Stimulated activated CD8-positive, alpha-beta memory T cell treated with anti-CD3 and anti-CD28 coated beads, Interleukin-2, amount 100 ng/mL, for 48 hours (primary cell): ENCODE data around the gene UMAD1.

Experiments
- DNase-seq, 2 donors: peaks; one replicate each; pipeline ENCODE4 v3.0.0-alpha.2; 2020; ENCODE audit warnings: low read depth in 2 of 2

The UMAD1 gene

DNA sequence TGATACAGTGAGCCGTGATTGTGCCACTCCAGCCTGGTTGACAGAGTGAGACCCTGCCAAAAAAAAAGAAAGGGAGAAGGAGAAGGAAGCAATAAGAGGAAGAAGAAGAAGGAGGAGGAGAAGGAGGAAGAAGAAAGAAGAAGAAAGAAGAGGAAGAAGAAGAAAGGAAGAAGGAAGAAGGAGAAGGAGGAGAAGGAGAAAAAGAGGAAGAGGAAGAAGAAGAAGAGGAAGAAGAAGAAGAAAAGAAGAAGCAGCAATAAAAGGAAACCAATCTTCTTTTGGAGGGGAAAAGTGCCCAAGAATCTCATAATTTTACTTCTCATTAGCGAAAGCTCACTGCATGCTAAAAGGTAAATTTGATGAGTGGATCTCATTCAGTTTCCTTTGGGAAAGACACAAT, 242.3 kb downstream of the UMAD1 start:
- DNase-seq: no peak

DNA sequence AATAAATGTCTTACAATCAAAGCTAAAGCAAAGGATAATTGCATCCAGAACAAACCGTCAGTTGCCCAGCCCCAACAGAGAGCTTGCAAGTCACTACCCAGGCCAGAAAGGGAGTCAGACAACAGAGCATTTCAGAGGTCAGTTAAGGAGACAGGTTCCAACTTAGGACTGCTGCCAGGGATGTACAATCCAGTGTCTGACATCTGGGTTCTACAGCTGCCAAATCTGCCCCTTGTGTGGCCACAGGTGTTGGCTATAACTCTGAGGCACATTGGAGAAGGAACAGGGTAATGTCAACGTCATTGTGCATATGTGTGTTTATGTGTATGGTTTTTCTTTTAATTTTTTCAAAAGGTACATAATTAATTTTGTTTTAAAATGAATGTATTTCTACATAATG, 242.8 kb downstream of the UMAD1 start:
- DNase-seq: no peak

DNA sequence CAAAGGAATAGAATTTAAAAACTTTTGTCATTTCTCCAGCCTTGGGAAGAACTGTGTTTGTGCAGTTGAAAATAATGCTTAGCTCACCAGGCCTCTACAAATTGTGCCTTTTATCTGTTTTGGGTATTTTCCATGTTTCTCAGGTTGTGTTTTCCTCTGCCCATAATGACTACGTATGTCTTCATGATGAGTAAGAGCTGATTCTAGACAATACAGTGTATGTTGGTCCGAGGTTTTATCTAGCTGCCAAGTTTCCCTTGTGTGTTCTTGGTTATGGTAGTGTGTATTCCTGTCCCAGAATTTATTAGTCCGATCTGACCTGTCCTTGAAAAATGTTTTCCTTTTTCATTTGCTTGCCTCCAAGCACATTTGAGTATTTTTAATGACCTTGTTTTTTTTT, 244.3 kb downstream of the UMAD1 start:
- no peak for DNase-seq

DNA sequence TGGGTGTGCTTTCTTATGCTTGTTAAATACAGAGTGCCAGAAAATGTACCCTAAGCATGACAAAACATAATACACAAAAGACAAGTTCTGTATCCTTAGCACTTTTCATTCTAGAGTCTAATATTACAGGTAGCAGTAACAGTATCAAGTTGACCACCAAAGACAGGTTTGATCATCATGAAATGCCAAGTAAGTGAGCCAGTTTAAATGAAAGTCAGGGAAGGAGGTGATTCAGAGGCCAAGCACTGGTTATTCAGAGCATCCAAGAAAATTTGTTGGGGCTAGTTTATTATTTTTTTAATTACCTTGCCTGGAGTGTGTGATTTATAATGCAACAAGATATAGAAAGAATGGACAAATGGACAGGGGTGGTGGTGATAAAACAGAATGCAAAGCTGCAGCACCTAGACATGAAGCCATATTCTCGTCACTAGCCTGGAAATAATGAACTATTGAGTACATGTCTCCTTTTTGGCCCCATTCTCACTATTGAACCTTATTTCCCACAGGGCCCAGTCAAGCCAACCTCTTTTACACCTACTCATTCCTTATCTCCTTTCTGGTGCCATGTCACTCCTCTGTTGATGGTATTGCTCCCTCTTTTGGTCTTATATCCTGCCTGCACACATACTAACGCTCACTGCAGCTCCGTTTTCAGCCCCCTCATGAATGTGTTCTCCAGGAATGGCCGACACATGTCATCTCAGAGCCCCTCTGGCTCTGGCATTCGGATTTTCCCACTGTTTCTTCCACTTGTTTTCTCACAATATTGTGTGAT, 249.4 kb downstream of the UMAD1 start:
- DNase-seq: no peak

DNA sequence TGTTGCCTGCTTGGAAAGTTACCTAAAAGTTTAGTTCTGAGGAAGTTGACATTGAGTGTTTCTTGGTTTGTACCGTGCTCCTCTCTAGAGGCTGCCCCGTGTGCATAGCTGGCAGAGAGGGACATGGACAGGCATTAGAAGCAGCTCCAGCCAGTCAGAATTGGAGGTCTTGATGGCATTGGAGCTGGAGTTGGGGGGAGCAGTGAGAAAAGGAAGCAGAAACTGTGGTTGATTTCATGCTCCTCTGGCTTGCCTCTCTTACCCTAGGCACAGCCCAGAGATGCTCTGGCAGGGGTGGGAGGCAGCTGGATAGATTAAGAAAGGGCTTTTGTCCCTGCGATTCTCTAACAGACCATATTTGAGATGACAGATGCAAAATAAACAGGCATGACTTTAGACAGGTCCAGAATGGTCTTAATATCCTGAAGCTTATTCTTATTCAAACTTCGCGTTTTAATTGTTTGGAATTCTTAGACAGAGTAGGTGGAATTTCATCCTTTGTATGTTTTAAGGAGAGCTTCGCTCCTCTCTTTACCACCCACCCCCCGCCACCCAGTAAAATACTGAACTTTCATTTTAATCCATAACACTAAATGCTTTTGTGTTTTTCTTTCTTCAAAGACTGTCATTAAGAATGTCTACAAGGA, 254.6 kb downstream of the UMAD1 start:
- DNase-seq: no peak

DNA sequence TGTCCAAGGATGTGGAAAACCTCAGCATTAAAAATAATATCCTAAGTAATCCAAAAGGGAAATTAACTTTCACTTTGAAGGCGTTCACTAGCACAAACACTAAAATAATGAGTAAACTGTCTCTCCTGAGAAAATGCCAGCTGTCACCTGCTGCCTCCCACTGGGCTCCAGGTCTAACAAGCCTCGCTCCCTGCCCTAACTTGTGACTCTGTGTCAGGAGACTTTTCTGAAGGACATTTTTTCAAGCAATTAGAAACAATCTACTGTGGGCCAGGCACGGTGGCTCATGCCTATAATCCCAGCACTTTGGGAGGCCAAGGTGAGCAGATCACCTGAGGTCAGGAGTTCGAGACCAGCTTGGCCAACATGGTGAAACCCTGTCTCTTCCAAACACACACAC, 255.2 kb downstream of the UMAD1 start:
- no peak for DNase-seq

DNA sequence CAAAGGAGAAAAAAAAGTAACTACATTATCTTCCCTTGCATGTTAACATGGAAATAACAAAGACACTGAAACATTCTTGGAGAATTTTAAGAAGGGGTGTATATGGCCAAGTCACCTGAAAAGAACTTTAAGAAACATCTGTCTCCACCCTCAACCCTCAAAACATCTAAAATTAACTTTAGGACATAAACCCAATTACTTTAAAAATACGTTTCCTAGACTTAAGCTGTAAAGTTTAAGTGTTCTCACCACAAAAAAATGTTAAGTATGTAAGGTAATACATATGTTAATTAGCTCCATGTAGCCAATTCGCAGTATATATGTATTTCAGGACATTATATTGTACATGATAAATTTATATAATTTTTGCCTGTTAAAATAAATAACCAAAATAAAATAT, 257.0 kb downstream of the UMAD1 start:
- no peak for DNase-seq

DNA sequence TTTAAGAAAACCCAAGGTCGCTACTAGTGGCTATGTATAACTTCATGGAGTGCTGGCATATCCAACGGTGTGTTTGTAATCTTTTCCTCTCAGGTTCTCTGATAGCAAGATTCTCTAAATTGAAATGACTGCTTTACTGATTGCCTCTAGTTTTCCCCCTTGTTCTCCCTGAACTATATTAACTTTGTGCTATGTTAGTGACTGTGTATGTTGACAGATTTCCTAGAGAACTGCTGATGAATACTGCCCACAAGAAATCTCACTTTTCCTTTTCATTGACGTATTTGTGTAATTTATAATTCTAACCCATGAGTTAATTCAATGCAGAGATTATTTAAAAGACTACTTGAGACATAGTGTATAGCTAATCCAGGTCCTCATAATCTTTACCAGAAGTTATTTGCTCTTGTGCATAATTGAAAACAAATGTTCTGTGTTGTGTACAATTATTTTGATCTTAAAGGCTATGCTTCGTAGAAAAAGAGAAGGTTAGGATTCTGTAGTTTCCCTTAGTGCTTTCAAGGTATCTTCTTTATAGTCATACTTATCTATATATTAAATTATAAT, 257.5 kb downstream of the UMAD1 start:
- no peak for DNase-seq

DNA sequence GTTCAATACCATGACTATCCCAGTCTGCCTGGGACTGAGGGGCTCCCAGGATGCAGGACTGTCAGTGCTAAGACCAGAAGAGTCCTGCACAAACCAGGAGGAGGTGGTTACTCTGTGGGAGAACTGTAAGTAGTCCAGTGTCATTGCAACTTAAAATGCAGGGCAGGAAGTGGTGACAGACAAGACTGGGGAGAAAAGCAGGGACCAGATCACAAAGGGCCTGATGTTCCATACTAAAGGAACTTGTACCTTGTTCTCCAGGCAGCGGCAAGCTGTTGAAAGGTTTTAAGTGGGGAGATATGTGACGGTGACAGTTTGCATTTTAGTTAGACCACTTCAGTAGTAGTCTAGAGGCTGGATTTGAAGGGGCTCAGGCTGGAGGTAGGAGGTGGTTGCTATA, 262.3 kb downstream of the UMAD1 start:
- no peak for DNase-seq

DNA sequence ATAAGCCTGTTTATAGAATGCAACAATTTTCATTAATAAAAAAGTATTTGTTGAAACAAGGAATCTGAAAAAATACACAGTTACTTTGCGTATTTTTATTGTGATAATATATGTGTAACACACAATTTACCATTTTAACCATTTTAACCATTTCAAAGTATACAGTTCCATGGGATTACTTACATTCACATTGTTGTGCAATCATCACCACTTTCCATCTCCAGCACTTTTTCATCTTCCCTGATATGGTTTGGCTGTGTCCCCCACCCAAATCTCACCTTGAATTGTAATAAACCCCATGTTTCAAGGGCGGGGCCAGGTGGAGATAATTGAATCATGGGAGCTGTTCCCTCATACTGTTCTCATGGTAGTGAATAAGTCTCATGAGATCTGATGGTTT, 266.8 kb downstream of the UMAD1 start:
- DNase-seq: no peak

DNA sequence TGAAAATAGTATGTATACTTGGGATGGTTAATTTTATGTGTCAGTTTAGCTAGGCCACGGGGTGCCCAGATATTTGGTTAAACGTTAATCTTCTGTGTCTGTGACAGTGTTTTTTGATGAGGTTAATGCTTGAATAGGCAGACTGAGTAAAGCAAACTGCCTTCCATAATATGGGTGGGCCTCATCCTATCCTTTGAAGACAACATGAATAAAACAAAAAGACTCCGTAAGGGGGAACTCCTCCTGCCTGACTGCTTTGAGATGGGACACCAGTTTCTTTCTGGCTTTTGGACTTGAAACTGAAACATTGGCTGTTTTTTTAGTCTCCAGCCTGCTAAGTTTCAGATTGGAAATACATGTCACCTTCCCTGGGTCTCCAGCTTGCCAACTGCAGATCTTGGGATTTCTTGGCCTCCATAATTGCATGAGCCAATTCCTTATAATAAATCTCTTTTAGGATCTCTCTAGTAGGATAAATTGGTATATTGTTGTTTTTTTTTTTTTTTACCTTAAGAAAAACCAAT, 268.1 kb downstream of the UMAD1 start:
- no peak for DNase-seq

DNA sequence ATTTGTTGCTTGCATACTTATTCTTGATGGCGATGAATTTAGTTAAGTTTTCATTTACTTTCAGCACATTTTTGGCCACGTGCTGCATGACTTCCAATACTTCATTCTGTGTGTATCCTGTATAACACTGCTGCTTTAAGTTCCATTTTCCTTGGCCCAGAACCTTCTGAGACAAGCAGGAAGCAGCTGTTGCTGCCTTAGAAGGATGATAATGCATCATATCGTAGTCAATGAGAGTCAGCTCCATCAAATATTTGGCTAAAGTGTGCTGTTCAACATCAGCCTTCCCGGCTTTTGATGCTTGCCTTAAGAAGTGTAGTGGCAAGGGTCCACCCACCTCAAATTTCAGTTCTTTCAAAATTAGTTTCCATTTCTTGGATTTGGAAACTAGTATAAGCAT, 268.8 kb downstream of the UMAD1 start:
- no peak for DNase-seq

DNA sequence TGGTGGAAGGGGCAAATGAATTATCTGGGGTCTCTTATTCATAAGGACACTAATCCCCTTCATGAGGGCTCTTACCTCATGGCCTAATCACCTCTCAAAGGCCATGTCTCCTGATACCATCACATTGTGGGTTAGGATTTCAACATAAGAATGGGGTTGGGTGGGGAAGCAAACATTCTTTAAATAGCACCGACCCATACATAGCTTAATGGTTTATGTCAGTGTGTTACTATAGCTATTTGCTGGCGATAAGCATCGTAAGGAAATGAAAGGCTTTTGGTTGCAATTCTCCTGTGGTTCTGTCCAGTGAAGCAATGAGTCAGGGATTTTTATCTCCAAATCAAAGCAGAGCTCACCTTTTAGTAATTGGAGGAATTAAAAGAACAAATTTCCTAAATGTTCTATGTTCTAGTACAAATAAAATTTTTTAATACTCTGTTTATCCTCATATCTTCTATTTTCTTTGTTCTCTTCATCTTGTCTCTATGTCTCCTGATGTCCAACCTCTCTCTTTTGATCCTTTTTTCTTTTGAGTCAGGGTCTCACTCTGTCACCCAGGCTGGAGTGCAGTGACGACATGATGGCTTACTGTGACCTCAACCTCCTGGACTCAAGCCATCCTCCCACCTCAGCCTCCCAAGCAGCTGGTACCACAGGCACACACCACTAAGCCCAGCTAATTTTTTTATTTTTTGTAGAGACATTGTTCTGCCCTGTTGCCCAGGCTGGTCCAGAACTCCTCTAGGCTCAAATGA, 271.0 kb downstream of the UMAD1 start:
- no peak for DNase-seq

DNA sequence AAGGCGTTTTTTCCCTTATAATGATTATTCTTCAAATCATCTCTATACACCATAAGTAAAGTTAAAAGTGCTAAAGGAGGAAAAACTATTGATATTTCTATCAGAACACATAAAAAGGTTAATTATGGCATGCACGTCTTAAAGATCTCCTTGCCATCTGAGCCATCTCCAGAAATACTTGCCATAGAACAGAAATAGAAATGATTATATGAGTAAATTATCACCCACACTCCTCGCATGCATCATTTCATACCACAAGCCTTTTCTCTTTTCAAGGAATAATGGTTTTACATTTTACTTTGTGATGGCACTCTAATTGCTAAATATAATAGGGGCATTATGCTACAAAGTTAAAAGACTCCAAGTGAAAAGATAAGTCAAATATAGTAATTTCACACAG, 272.4 kb downstream of the UMAD1 start:
- no peak for DNase-seq

DNA sequence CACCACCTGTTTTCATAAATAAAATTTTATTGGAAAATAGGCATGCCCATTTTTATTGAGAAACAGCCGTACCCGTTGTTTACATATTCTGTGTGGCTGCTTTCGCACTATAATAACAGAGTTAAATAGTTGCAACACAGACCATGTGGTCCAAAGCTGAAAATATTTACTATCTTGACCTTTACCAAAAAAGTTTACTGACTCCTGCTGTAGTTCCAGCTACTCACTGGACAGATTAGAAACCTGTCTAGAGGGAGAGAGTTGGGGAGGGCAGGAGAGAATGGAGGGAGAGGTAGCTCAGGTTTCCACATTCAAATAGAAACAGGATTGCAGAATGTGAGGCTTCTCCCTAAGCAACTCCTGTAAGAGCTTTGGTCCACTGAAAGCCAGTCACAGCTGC, 273.0 kb downstream of the UMAD1 start:
- no peak for DNase-seq

DNA sequence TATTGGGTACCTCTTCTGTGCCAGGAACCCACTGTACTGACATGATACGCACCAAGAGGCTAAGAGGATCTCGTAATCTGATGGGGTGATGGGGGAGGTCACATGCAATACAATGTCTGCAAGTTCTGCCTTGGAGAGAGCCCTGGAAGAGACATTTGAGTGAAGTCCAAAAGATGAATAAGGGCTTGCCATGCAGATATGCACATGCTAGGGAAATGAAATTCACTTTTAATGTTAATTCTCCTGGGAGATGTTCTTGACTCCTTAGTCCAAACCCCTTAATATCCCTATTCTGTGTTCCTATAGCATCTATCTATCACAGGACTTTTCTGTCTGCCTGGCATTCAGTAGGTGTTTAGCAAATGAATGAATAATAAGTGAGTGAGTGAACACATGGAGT, 274.0 kb downstream of the UMAD1 start:
- DNase-seq: no peak

DNA sequence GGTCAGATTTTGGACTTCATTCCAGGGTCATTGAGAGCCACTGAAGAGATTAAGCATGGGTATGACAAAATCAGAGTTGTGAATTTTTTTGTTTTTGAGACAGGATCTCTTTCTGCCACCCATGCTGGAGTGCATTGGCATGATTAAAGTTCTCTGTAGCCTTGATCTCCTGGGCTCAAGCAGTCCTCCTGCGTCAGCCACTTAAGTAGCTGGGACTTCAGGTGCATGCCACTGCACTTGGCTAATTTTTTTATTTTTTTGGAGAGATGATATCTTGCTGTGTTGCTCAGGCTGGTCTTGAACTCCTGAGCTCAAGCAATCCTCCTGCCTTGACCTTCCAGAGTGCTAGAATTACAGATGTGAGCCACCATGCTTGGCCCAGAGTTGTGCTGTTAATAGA, 275.5 kb downstream of the UMAD1 start:
- no peak for DNase-seq

DNA sequence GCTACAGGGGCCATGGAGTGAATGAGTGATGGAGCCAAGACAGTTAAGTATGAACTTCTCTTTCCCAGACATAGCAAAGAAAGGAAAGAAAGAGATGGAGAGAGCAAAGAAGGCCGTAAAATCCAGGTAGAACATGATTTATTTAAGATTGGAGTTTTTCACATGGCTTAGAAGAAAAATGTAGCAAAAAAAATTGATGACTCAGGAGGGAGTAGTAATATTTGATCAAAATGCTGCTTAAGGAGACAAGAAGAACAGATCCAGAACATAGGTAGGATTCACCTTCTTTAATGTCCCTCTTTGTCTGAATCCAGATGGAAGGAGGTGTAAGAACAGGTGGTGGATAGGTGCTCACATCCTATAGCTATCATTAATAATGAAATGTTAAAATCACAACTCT, 277.0 kb downstream of the UMAD1 start:
- no peak for DNase-seq

DNA sequence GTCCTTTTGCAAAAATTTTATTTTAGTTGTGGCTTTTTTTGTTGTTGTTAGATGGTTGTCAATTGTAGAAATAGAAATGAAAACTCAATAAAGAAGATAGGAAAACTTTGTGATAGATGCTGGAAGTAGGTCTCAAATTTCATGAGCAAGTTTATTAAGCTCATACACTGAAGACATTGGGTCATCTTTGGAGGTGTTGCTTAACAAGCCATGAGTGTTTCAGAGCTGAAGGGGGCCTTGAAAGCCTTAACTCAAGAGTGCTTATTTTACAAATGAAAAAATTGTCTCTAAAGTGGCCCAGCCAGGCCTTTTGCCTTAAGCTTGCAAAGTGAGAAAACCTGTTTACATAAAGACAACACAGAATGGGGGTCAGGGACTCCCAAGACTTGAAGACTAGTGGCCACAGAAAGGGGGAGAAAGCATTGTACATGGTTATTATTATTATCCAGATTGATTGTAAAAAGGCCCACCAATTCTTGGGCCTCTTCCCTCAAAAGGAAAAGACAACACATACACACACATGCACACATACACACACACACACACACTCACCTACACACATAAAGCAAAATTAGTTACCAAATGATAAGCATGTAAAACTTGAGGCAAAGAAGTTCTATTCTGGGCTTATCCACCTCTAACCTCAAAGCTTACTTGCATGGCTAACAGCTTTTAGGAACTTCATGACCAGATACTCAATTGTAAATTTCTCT, 278.3 kb downstream of the UMAD1 start:
- no peak for DNase-seq

DNA sequence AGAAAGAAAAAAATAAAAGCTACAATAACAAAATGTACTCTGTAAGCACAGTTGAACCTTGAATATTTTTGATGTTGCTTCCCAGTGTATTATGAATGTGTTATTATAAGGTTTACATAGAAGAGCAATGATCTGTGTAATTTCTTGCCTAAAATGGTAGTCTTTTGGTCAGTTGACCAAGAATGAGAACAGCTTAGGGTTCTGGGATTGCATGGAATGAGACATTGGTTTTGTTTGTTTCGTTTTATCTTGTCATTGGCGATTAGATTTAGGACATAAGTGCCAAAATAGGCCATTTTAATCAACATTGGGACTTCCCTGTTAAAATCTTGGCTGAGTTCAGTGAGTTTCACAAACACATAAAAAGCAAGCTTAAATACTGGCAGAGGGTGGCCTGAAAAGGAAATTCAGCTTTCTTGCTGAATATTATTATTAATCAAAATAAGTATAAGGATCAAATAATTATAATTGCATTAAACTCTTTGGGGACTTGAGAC, 278.9 kb downstream of the UMAD1 start:
- no peak for DNase-seq

DNA sequence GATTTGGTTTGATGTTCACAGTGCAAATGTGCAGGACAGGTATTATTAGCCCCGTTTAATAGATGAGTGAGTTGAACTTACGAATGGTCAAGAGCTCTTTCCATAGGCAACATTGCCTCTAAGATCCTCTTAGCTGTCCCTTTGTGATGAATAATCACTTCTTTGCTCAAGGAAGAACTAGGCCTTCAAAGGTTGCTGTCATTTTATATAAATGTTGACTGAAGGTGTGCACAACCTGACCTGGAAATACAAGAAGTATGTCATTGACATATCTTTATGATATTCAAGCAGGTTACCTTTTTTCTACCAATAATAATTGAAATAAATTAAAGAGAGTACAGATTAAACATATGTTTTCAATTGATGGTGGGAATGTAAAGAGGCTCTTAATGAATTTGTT, 279.5 kb downstream of the UMAD1 start:
- DNase-seq: no peak

DNA sequence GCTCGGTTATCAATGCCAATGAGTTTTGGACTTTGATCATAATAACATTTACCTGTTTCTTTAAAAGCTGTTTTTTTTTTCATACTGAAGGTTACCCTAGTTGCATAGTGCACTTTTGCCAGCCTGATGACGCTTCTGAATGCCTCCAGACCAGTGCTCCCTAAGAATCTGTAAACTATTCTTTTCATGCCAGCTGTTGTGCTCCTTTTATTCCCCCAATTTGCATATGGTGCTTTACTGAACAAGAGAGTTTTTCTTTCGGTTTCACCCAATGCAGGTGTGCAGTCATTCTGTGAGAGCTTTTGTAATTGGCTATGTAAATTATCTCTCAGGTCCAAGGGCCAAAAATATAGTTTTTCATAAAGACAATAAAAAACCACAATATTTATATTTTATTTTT, 279.9 kb downstream of the UMAD1 start:
- DNase-seq: no peak
